ENCODE results near the gene ARID1B.

GRCh38 chr6:157187182-157188083 is 410.3 kb downstream of the ARID1B start:
- no peak for TF ChIP-seq CTCF (IDR thresholded peaks at IDR 0.05)
- TF ChIP-seq POLR2A (IDR thresholded peaks at IDR 0.05) = no peak

Data from adrenal gland (tissue), 5 donors.